HG03280 (cell line): ENCODE data around the gene HS2ST1.

Experiments
- ATAC-seq: cut with Tn5 transposase; IDR thresholded peaks from one replicate; pipeline ENCODE4 v1.9.1; 2021; ENCODE audit warnings: mild to moderate bottlenecking, moderate library complexity; ENCODE audit not compliant: unreplicated experiment

Gene HS2ST1

GRCh38 chr1:87155170-87155569 lies 240.7 kb downstream of the HS2ST1 start:
- no peak for ATAC-seq

GRCh38 chr1:87155648-87156047 lies 241.2 kb downstream of the HS2ST1 start:
- no peak for ATAC-seq

GRCh38 chr1:87156124-87156523 lies 241.7 kb downstream of the HS2ST1 start:
- ATAC-seq, result no peak

GRCh38 chr1:87159378-87159915 lies 245.0 kb downstream of the HS2ST1 start:
- no peak for ATAC-seq
